K562 (cell line): Measurements from ENCODE around the gene TNFRSF19. TPM values are rescaled to one million over a fixed set of nuclear protein-coding genes. Genes with fewer than 3 reads are reported as not detected.
A peak's percentile ranks its signal among the peaks of the same experiment; 100 is the strongest.

Experiments used
- ATAC-seq: fragments of 200-7000 bp; cut with Tn5 transposase; 3 replicates; pipeline ENCODE4 v1.9.1; 2020; ENCODE audit warnings: moderate library complexity
- BruUV-seq: library from RNA; stranded (reverse); fragments of 400-500 nt; replicated peaks from 2 replicates; lab custom pipeline; 2021; lab: Mats Ljungman, UMichigan
- CTCF ChIA-PET: fragments of 300-600 bp; formaldehyde crosslinking; extraction: SDS; loops from one replicate; lab custom pipeline; 2021; ENCODE audit warnings: low intra/inter-chr PET ratio; lab: Yijun Ruan, JAX
- POLR2A ChIA-PET: fragments of 300-600, 350-650 bp; sonication (Branson Sonifier 250); formaldehyde crosslinking; extraction: SDS; loops from one replicate; lab custom pipeline; 2021; ENCODE audit warnings: antibody characterized with exemption, inconsistent platforms; lab: Yijun Ruan, JAX
- DNase-seq, 4 experiments: peaks; one replicate each; pipeline versions ENCODE4 v3.0.0 to v3.0.0-alpha.2; 2011 to 2018; ENCODE audit warnings: low spot score in 3 of 4, mixed read lengths in 3 of 4; ENCODE audit errors: extremely low read depth in 1 of 4
- FAIRE-seq: peaks from 2 replicates; lab custom pipeline; 2011; peaks lifted over from hg19 to GRCh38; lab: Jason Lieb, UNC
- H2AFZ ChIP-seq: 2 replicates; pipeline ENCODE4 v1.6.0; 2011; ENCODE audit warnings: low read depth, low read length, control low read depth, inconsistent platforms
- H3K27ac ChIP-seq: fragments of 200-600 bp; 3 replicates; pipeline ENCODE4 v1.8.0; 2011; ENCODE audit warnings: low read depth, mild to moderate bottlenecking, control low read depth, inconsistent platforms, low read length, moderate library complexity, mixed read lengths; ENCODE audit errors: extremely low read depth
- H3K27me3 ChIP-seq, 2 experiments: fragments of 300-600 bp in 1 of 2; 2 replicates in 1 of 2; 3 replicates in 1 of 2; pipeline versions ENCODE4 v1.6.0 to v1.8.0; 2011; ENCODE audit warnings: inconsistent platforms in 2 of 2, low read length in 2 of 2, mild to moderate bottlenecking in 1 of 2, mixed read lengths in 1 of 2, moderate library complexity in 1 of 2; ENCODE audit not compliant: control insufficient read depth in 2 of 2, insufficient read depth in 2 of 2
- H3K36me3 ChIP-seq: fragments of 300-600 bp; 3 replicates; pipeline ENCODE4 v1.8.0; 2011; ENCODE audit warnings: mild to moderate bottlenecking, low read length, inconsistent platforms; ENCODE audit not compliant: control insufficient read depth, insufficient read depth
- H3K4me1 ChIP-seq, 2 experiments: fragments of 200-600 bp in 1 of 2; replicated peaks in 1 of 2; 2 replicates in 1 of 2; 3 replicates in 1 of 2; pipeline versions ENCODE4 v1.5.1 to v1.8.0; 2011; ENCODE audit warnings: inconsistent platforms in 2 of 2, low read length in 2 of 2, mild to moderate bottlenecking in 1 of 2, mixed read lengths in 1 of 2, moderate library complexity in 1 of 2; ENCODE audit not compliant: control insufficient read depth in 2 of 2, insufficient read depth in 2 of 2
- H3K4me2 ChIP-seq: 2 replicates; pipeline ENCODE4 v1.6.1; 2011; ENCODE audit warnings: low read length, control low read depth, inconsistent platforms, mixed read lengths; ENCODE audit not compliant: insufficient read depth
- H3K4me3 ChIP-seq: fragments of 200-600 bp; sonication (generic), shearing (Covaris generic); 2 replicates; pipeline ENCODE4 v1.5.1; 2016; ENCODE audit warnings: control low read depth, inconsistent platforms
- H3K79me2 ChIP-seq: fragments of 200-600 bp; 3 replicates; pipeline ENCODE4 v1.8.0; 2011; ENCODE audit warnings: low read length, inconsistent platforms; ENCODE audit not compliant: control insufficient read depth, insufficient read depth
- H3K9ac ChIP-seq, 2 experiments: 2 replicates each; pipeline versions ENCODE4 v1.6.0 to v1.6.1; 2011; ENCODE audit warnings: low read depth in 2 of 2, low read length in 2 of 2, control low read depth in 1 of 2, inconsistent platforms in 1 of 2, mild to moderate bottlenecking in 1 of 2, mixed read lengths in 1 of 2; ENCODE audit not compliant: insufficient read depth in 1 of 2
- H3K9me1 ChIP-seq: one replicate; pipeline ENCODE4 v1.6.0; 2011; ENCODE audit warnings: inconsistent platforms, mild to moderate bottlenecking, low read length, moderate library complexity; ENCODE audit not compliant: control insufficient read depth, insufficient read depth
- H3K9me3 ChIP-seq: replicated peaks from 2 replicates; pipeline ENCODE4 v1.5.1; 2011; ENCODE audit warnings: low read depth, low read length, inconsistent platforms; ENCODE audit not compliant: control insufficient read depth, insufficient read depth
- H4K20me1 ChIP-seq: replicated peaks from 2 replicates; pipeline ENCODE4 v1.6.1; 2011; ENCODE audit warnings: low read length, inconsistent platforms, mixed read lengths; ENCODE audit not compliant: control insufficient read depth, insufficient read depth
- CREM ChIP-seq: IDR thresholded peaks from 2 replicates; pipeline ENCODE4 v1.6.1; 2014; ENCODE audit warnings: antibody characterized with exemption, low read depth
- KAT2B ChIP-seq: IDR thresholded peaks from one replicate; pipeline ENCODE4 v1.6.1; 2012; ENCODE audit warnings: low read depth, mild to moderate bottlenecking, control low read depth, inconsistent platforms, low read length, moderate library complexity
- KAT8 ChIP-seq: fragments of 450-650 bp; IDR thresholded peaks from 2 replicates; pipeline ENCODE4 v1.6.1; 2016; ENCODE audit warnings: low read depth, mild to moderate bottlenecking
- KLF16 ChIP-seq: IDR thresholded peaks from 2 replicates; pipeline ENCODE4 v1.6.1; 2016; ENCODE audit warnings: antibody characterized with exemption
- MAZ ChIP-seq, 2 experiments: fragments of 450-650 bp in 1 of 2; sonication (generic) in 1 of 2; formaldehyde crosslinking; IDR thresholded peaks in 1 of 2; conservative IDR thresholded peaks in 1 of 2; 2 replicates each; pipeline versions ENCODE4 v1.4.0 to v1.5.0; 2020; ENCODE audit warnings: mild to moderate bottlenecking in 1 of 2, missing genetic modification reagents in 1 of 2
- PHF8 ChIP-seq: fragments of 200-600 bp; sonication (generic); IDR thresholded peaks from 2 replicates; pipeline ENCODE4 v1.6.1; 2012; ENCODE audit warnings: mixed run types, mild to moderate bottlenecking, inconsistent platforms, low read length, moderate library complexity, borderline replicate concordance
- POLR2B ChIP-seq: fragments of 450-650 bp; IDR thresholded peaks from 2 replicates; pipeline ENCODE4 v1.6.1; 2018; ENCODE audit warnings: low read depth; ENCODE audit not compliant: partially characterized antibody
- STAG1 ChIP-seq: sonication (generic); formaldehyde crosslinking; IDR thresholded peaks from 2 replicates; pipeline ENCODE4 v1.5.0; 2020; ENCODE audit warnings: missing genetic modification reagents, borderline replicate concordance
- TGIF2 ChIP-seq: sonication (generic); formaldehyde crosslinking; IDR thresholded peaks from 2 replicates; pipeline ENCODE4 v1.8.1; 2022; ENCODE audit warnings: mild to moderate bottlenecking, missing genetic modification reagents, moderate library complexity
- TRIM28 ChIP-seq: fragments of 450-650 bp; IDR thresholded peaks from 2 replicates; pipeline ENCODE4 v1.6.1; 2017
- ZNF324 ChIP-seq: fragments of 250-450 bp; sonication (Bioruptor Pico); IDR thresholded peaks from 2 replicates; pipeline ENCODE4 v1.4.0; 2020; ENCODE audit warnings: mild to moderate bottlenecking
- ZNF75A ChIP-seq: fragments of 450-650 bp; formaldehyde crosslinking; IDR thresholded peaks from 2 replicates; pipeline ENCODE4 v1.4.0; 2020; ENCODE audit warnings: mild to moderate bottlenecking
- WGBS: fragments of 100-300 bp; shearing (Covaris generic); methylation state at CpG from one replicate; pipeline ENCODE4 v1.1.6; 2016; ENCODE audit warnings: low coverage, mixed read lengths; ENCODE audit not compliant: insufficient coverage; ENCODE audit errors: missing lambda C conversion rate; 5-methylcytosine and 5-hydroxymethylcytosine counted together
- in situ Hi-C: fragments of 300-500 bp; cut with MboI; formaldehyde crosslinking; loops from 4 replicates; pipeline ENCODE4 v1.15.0; 2018; ENCODE audit warnings: inconsistent platforms, mixed read lengths
- intact Hi-C: fragments of 100-400 bp; cut with micrococcal nuclease; formaldehyde crosslinking; loops from 2 replicates; pipeline ENCODE4 v1.14.2; 2022
- polyA plus RNA-seq, 8 experiments: library from polyadenylated mRNA; depleted of rRNA in 4 of 8; stranded (reverse) in 5 of 8; unstranded in 3 of 8; fragments of >200 nt; fragmentation: Nextera tagmentation in 2 of 8; fragmentation: Illumina TruSeq in 1 of 8; extraction: Ambion mirVana in 2 of 8; extraction: Trizol in 1 of 8; gene quantifications; 2 replicates each; pipeline versions ENCODE4 v1.2.1 to v1.2.3, GENCODE V29; 2011 to 2014; ENCODE audit warnings: inconsistent platforms in 1 of 8, missing spikeins in 1 of 8
- total RNA-seq, 7 experiments: library from RNA; depleted of rRNA in 6 of 7; stranded (reverse); fragments of >200 nt in 6 of 7; fragmentation: Illumina TruSeq in 2 of 7; extraction: Trizol in 2 of 7; gene quantifications; 2 replicates each; pipeline versions ENCODE4 v1.2.1 to v1.2.3, GENCODE V29; 2011 to 2021; ENCODE audit warnings: low replicate concordance in 1 of 7
- TF ChIP-seq, protein P1 (sequence below): fragments of 250-450 bp; sonication (Bioruptor Pico); IDR thresholded peaks from 2 replicates; pipeline ENCODE4 v1.6.1; 2021; ENCODE audit warnings: mild to moderate bottlenecking
- TF ChIP-seq, protein P2 (sequence below): fragments of 250-450 bp; sonication (Bioruptor Pico); IDR thresholded peaks from 2 replicates; pipeline ENCODE4 v1.5.0; 2021; ENCODE audit warnings: mild to moderate bottlenecking, borderline replicate concordance
- TF ChIP-seq, protein P3 (sequence below): fragments of 250-450 bp; sonication (Bioruptor Pico); IDR thresholded peaks from 2 replicates; pipeline ENCODE4 v1.5.0; 2021
- TF ChIP-seq, protein P4 (sequence below): fragments of 450-650 bp; formaldehyde crosslinking; conservative IDR thresholded peaks from 2 replicates; pipeline ENCODE4 v1.4.0; 2022; ENCODE audit warnings: mild to moderate bottlenecking, missing genetic modification characterization

The TNFRSF19 gene
- total and polyA plus RNA-seq, 9 of the 15 experiments (the other 6 are each of a cell fraction or from before 2014, with no cell fraction given): 0.01 to 0.07 TPM; not detected in 7

DNA sequence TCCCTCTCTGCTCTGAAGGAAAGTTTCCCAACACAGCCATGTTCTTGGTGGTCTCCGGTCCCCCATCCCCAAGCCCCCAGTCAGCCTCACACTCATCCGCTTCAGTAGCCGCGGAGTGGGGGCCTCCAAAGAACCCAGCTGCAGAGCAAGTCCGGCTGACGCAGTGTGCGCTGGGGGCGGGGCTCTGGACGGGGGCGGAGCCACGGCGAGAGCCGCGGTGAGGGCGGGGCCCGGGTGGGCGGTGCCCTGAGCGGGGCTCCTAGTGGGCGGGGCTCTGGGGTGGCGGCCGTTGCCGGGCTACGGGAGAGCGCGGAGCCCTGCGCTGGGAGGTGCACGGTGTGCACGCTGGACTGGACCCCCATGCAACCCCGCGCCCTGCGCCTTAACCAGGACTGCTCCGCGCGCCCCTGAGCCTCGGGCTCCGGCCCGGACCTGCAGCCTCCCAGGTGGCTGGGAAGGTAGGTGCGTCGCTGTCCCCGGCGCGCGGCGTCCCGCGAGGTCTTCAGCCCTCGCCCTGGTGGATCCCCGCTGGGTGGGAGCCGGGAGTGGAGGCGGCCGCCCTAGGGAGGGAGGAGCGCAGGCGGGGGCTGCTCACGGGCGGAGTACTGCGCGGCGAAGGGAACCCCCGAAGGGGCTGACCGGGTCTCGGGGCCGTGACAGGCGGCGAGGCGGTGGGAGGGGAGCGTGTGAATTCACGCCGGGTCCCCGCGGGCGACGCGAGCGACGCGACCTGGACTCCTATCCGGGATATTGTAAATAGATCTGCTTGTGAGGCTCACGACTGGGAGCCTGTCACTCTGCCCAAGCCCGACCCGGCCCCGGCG is 9.1 kb downstream of the TNFRSF19 start:
- Histone ChIP-seq H3K27me3 (peaks cover 0 to 15% of the 10 kb centered on the region in 2 experiments; a peak in 3 of 5 replicates), H3K4me2 (peak overlapping the region; percentile 81), H3K36me3 (no peaks in the 10 kb centered on the region), H3K9me1 (no peaks in the 10 kb centered on the region), H2AFZ (peak overlapping the region; percentile 95), H3K79me2 (no peaks in the 10 kb centered on the region), H3K27ac (no peak overlapping the region), H3K4me1 (peaks cover 0 to 16% of the 10 kb centered on the region in 2 experiments; a peak in 3 of 5 replicates), H3K9ac (peak overlapping the region in 1 of 2 experiments; percentile 79; a peak in 2 of 4 replicates), H3K9me3 (no peaks in the 10 kb centered on the region), H3K4me3 (peak overlapping the region; percentile 50), H4K20me1 (no peaks in the 10 kb centered on the region)
- intact Hi-C loops (no loop called here), in situ Hi-C loops (no loop called here)
- ATAC-seq (peak; percentile 100), DNase-seq (peak; percentile 79 to 96 (median 92)), FAIRE-seq (no peak)
- ChIA-PET POLR2A (interaction anchor here (0.9 to 1.3 kb wide), 2 partner anchors 9 to 12 kb away, joined by 5 to 6 read pairs; partner anchors contain the start of gene TNFRSF19), CTCF (interaction anchor here (0.5 kb wide), 1 partner anchor 16 kb away, joined by 3 read pairs; no protein-coding TSS in a partner anchor)
- 0% methylated on average over 8 of the region's 82 CpGs for WGBS
- BruUV-seq: no TSS peak
- TF ChIP-seq, protein P1, sequence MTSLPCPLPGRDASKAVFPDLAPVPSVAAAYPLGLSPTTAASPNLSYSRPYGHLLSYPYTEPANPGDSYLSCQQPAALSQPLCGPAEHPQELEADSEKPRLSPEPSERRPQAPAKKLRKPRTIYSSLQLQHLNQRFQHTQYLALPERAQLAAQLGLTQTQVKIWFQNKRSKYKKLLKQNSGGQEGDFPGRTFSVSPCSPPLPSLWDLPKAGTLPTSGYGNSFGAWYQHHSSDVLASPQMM (CRISPR knock-in tag): no peak
- TF ChIP-seq, protein P2, sequence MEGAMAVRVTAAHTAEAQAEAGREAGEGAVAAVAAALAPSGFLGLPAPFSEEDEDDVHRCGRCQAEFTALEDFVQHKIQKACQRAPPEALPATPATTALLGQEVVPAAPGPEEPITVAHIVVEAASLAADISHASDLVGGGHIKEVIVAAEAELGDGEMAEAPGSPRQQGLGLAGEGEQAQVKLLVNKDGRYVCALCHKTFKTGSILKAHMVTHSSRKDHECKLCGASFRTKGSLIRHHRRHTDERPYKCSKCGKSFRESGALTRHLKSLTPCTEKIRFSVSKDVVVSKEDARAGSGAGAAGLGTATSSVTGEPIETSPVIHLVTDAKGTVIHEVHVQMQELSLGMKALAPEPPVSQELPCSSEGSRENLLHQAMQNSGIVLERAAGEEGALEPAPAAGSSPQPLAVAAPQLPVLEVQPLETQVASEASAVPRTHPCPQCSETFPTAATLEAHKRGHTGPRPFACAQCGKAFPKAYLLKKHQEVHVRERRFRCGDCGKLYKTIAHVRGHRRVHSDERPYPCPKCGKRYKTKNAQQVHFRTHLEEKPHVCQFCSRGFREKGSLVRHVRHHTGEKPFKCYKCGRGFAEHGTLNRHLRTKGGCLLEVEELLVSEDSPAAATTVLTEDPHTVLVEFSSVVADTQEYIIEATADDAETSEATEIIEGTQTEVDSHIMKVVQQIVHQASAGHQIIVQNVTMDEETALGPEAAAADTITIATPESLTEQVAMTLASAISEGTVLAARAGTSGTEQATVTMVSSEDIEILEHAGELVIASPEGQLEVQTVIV (CRISPR knock-in tag): no peak
- TF ChIP-seq KAT2B (no peak), KAT8 (no peak), ZNF75A (CRISPR knock-in tag) (no peak), TGIF2 (CRISPR knock-in tag) (no peak), TRIM28 (no peak), MAZ (CRISPR knock-in tag; conservative IDR thresholded peaks at IDR 0.05 in 1 of 2, IDR thresholded peaks at IDR 0.05 in 1 of 2) (0 out of 4 replicates have a peak, but pooled peaks of 1 of the 2 experiments have one; percentile 26), ZNF324 (CRISPR knock-in tag) (no peak), KLF16 (no peak), POLR2B (no peak), STAG1 (no peak), CREM (peak; percentile 18; the same call in 1 of the 2 replicates), PHF8 (peak; percentile 25; the same call in 1 of the 2 replicates)
- TF ChIP-seq, protein P3, sequence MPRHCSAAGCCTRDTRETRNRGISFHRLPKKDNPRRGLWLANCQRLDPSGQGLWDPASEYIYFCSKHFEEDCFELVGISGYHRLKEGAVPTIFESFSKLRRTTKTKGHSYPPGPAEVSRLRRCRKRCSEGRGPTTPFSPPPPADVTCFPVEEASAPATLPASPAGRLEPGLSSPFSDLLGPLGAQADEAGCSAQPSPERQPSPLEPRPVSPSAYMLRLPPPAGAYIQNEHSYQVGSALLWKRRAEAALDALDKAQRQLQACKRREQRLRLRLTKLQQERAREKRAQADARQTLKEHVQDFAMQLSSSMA: no peak
- TF ChIP-seq, protein P4, sequence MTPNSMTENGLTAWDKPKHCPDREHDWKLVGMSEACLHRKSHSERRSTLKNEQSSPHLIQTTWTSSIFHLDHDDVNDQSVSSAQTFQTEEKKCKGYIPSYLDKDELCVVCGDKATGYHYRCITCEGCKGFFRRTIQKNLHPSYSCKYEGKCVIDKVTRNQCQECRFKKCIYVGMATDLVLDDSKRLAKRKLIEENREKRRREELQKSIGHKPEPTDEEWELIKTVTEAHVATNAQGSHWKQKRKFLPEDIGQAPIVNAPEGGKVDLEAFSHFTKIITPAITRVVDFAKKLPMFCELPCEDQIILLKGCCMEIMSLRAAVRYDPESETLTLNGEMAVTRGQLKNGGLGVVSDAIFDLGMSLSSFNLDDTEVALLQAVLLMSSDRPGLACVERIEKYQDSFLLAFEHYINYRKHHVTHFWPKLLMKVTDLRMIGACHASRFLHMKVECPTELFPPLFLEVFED (CRISPR knock-in tag): no peak
